H1 (cell line): ENCODE data around the gene DNAJC6. TPM values are rescaled to one million over a fixed set of nuclear protein-coding genes. Genes with fewer than 3 reads are reported as not detected.
A peak's percentile ranks its signal among the peaks of the same experiment; 100 is the strongest.

ENCODE experiments used
- CTCF ChIA-PET: fragments of 300-600 bp; sonication (Branson Sonifier 250); formaldehyde crosslinking; loops from one replicate; lab custom pipeline; 2021; ENCODE audit not compliant: partially characterized antibody; lab: Charles Lee
- POLR2A ChIA-PET: fragments of 300-600 bp; sonication (Branson Sonifier 250); formaldehyde crosslinking; loops from one replicate; lab custom pipeline; 2021; ENCODE audit warnings: inconsistent platforms; ENCODE audit not compliant: partially characterized antibody; lab: Charles Lee
- DNase-seq, 2 experiments: peaks; one replicate each; pipeline versions ENCODE4 v3.0.0 to v3.0.0-alpha.2; 2010 to 2022; ENCODE audit warnings: low spot score in 2 of 2, low read depth in 1 of 2, mixed read lengths in 1 of 2
- FAIRE-seq: peaks from 2 replicates; lab custom pipeline; 2011; peaks lifted over from hg19 to GRCh38; lab: Jason Lieb, UNC
- H2AFZ ChIP-seq: 2 replicates; pipeline ENCODE4 v1.8.1; 2012; ENCODE audit warnings: low read length, inconsistent platforms
- H2AK5ac ChIP-seq: 2 replicates; pipeline ENCODE4 v1.6.1; 2013; ENCODE audit warnings: low read depth, low read length
- H2BK120ac ChIP-seq: replicated peaks from 2 replicates; pipeline ENCODE3; 2013; ENCODE audit warnings: low read depth, low read length, inconsistent platforms
- H2BK12ac ChIP-seq: 2 replicates; pipeline ENCODE4 v1.6.1; 2013; ENCODE audit warnings: low read depth, low read length
- H2BK15ac ChIP-seq: 2 replicates; pipeline ENCODE4 v1.6.1; 2013; ENCODE audit warnings: low read length
- H2BK20ac ChIP-seq: 2 replicates; pipeline ENCODE4 v1.6.1; 2013; ENCODE audit warnings: low read length
- H2BK5ac ChIP-seq: 2 replicates; pipeline ENCODE4 v1.6.1; 2013; ENCODE audit warnings: low read depth, low read length
- H3K14ac ChIP-seq: 2 replicates; pipeline ENCODE4 v1.6.1; 2013; ENCODE audit warnings: inconsistent platforms; ENCODE audit not compliant: insufficient read length
- H3K18ac ChIP-seq: 2 replicates; pipeline ENCODE4 v1.6.1; 2013; ENCODE audit warnings: low read length; ENCODE audit errors: extremely low read depth
- H3K23ac ChIP-seq: 2 replicates; pipeline ENCODE4 v1.6.1; 2013; ENCODE audit warnings: inconsistent platforms; ENCODE audit not compliant: insufficient read length
- H3K23me2 ChIP-seq: 2 replicates; pipeline ENCODE4 v1.6.1; 2013; ENCODE audit warnings: low read depth, low read length
- H3K27ac ChIP-seq: 2 replicates; pipeline ENCODE4 v1.6.1; 2011; ENCODE audit warnings: low read depth, low read length, inconsistent platforms
- H3K27me3 ChIP-seq, 4 experiments: replicated peaks in 1 of 4; 1 replicate in 1 of 4; 2 replicates in 3 of 4; pipeline versions ENCODE4 v1.6.1 to v1.8.1; 2011 to 2013; ENCODE audit warnings: low read length in 3 of 4, mild to moderate bottlenecking in 3 of 4, inconsistent platforms in 2 of 4, mixed read lengths in 2 of 4, moderate library complexity in 1 of 4; ENCODE audit not compliant: control insufficient read depth in 3 of 4, insufficient read depth in 3 of 4; ENCODE audit errors: extremely low read depth in 1 of 4
- H3K36me3 ChIP-seq, 4 experiments: 2 replicates each; pipeline versions ENCODE4 v1.6.1 to v1.8.1; 2011 to 2013; ENCODE audit warnings: mild to moderate bottlenecking in 4 of 4, low read length in 3 of 4, moderate library complexity in 2 of 4, control low read depth in 1 of 4, inconsistent platforms in 1 of 4; ENCODE audit not compliant: insufficient read depth in 4 of 4, control insufficient read depth in 2 of 4
- H3K4ac ChIP-seq: replicated peaks from 2 replicates; pipeline ENCODE3; 2013; ENCODE audit warnings: low read length, low read depth, mixed read lengths, inconsistent platforms; ENCODE audit not compliant: insufficient read length
- H3K4me1 ChIP-seq, 4 experiments: replicated peaks in 1 of 4; 1 replicate in 1 of 4; 2 replicates in 3 of 4; pipeline versions ENCODE4 v1.6.1 to v1.8.1; 2011 to 2013; ENCODE audit warnings: low read length in 3 of 4, inconsistent platforms in 2 of 4, mixed read lengths in 1 of 4; ENCODE audit not compliant: insufficient read depth in 4 of 4, control insufficient read depth in 3 of 4
- H3K4me2 ChIP-seq, 2 experiments: 2 replicates each; pipeline versions ENCODE4 v1.6.1 to v1.8.1; 2011 to 2013; ENCODE audit warnings: low read depth in 2 of 2, low read length in 2 of 2, control low read depth in 1 of 2, inconsistent platforms in 1 of 2, mild to moderate bottlenecking in 1 of 2; ENCODE audit not compliant: insufficient read depth in 1 of 2
- H3K4me3 ChIP-seq, 4 experiments: fragments of 200-600, 300-600 bp in 1 of 4; sonication (generic), shearing (Covaris generic), sonication (Bioruptor Twin) in 1 of 4; 2 replicates each; pipeline versions ENCODE4 v1.5.1 to v1.8.1; 2011 to 2016; ENCODE audit warnings: low read length in 4 of 4, low read depth in 3 of 4, control low read depth in 2 of 4, inconsistent platforms in 2 of 4, mild to moderate bottlenecking in 2 of 4, mixed read lengths in 1 of 4, moderate library complexity in 1 of 4; ENCODE audit not compliant: insufficient read depth in 2 of 4; ENCODE audit errors: extremely low read depth in 1 of 4
- H3K56ac ChIP-seq: replicated peaks from 2 replicates; pipeline ENCODE3; 2013; ENCODE audit warnings: low read depth, mild to moderate bottlenecking, mixed read lengths, low read length, inconsistent platforms; ENCODE audit not compliant: insufficient read length
- H3K79me1 ChIP-seq: 2 replicates; pipeline ENCODE4 v1.6.1; 2013; ENCODE audit warnings: low read depth, low read length, control low read depth
- H3K79me2 ChIP-seq, 2 experiments: 2 replicates each; pipeline versions ENCODE4 v1.6.1 to v1.8.1; 2012 to 2013; ENCODE audit warnings: low read length in 2 of 2, mild to moderate bottlenecking in 2 of 2, inconsistent platforms in 1 of 2; ENCODE audit not compliant: insufficient read depth in 2 of 2, control insufficient read depth in 1 of 2
- H3K9ac ChIP-seq, 4 experiments: replicated peaks in 1 of 4; 1 replicate in 1 of 4; 2 replicates in 3 of 4; pipeline versions ENCODE4 v1.6.1 to v1.8.1; 2011 to 2013; ENCODE audit warnings: low read depth in 3 of 4, low read length in 3 of 4, control low read depth in 2 of 4, mild to moderate bottlenecking in 2 of 4, moderate library complexity in 2 of 4, inconsistent platforms in 1 of 4; ENCODE audit errors: extremely low read depth in 1 of 4
- H3K9me3 ChIP-seq, 2 experiments: 2 replicates each; pipeline versions ENCODE4 v1.6.1 to v1.8.1; 2012 to 2013; ENCODE audit warnings: mild to moderate bottlenecking in 2 of 2, moderate library complexity in 2 of 2, control low read depth in 1 of 2, inconsistent platforms in 1 of 2, low read depth in 1 of 2, low read length in 1 of 2, mixed read lengths in 1 of 2; ENCODE audit not compliant: insufficient read depth in 2 of 2
- H4K20me1 ChIP-seq, 2 experiments: replicated peaks in 1 of 2; 2 replicates each; pipeline versions ENCODE3 to v1.8.1; 2011 to 2013; ENCODE audit warnings: inconsistent platforms in 2 of 2, low read length in 2 of 2, mild to moderate bottlenecking in 1 of 2; ENCODE audit not compliant: insufficient read depth in 2 of 2, control insufficient read depth in 1 of 2
- H4K5ac ChIP-seq: 2 replicates; pipeline ENCODE4 v1.6.1; 2013; ENCODE audit warnings: low read length, low read depth, mixed read lengths, inconsistent platforms; ENCODE audit not compliant: insufficient read length
- H4K8ac ChIP-seq: 2 replicates; pipeline ENCODE4 v1.8.0; 2013; ENCODE audit warnings: mild to moderate bottlenecking, moderate library complexity, low read length, inconsistent platforms; ENCODE audit not compliant: insufficient read depth; ENCODE audit errors: extremely low read depth
- H4K91ac ChIP-seq: replicated peaks from 2 replicates; pipeline ENCODE3; 2013; ENCODE audit warnings: low read length, mixed read lengths, inconsistent platforms; ENCODE audit not compliant: insufficient read length
- CEBPB ChIP-seq: IDR thresholded peaks from 2 replicates; pipeline ENCODE4 v1.6.1; 2012; ENCODE audit warnings: low read depth, low read length
- CREB1 ChIP-seq: IDR thresholded peaks from 2 replicates; pipeline ENCODE4 v1.6.1; 2012; ENCODE audit warnings: inconsistent platforms
- CTBP2 ChIP-seq: IDR thresholded peaks from 2 replicates; pipeline ENCODE4 v1.7.0; 2011; ENCODE audit warnings: borderline replicate concordance, mild to moderate bottlenecking, moderate library complexity, mixed read lengths, low read length; ENCODE audit not compliant: insufficient read depth, insufficient read length
- PHF8 ChIP-seq: fragments of 200-600 bp; sonication (generic); conservative IDR thresholded peaks from 2 replicates; pipeline ENCODE4 v1.7.1; 2012; ENCODE audit warnings: low read depth, mild to moderate bottlenecking, inconsistent platforms, low read length, moderate library complexity
- YY1 ChIP-seq: IDR thresholded peaks from 2 replicates; pipeline ENCODE4 v1.6.1; 2011; ENCODE audit warnings: low read depth, mild to moderate bottlenecking, low read length
- WGBS, 2 experiments: shearing (Covaris generic) in 1 of 2; methylation state at CpG; one replicate each; pipeline versions ENCODE4 v1.1.6 to v1.1.7; 2013 to 2015; ENCODE audit warnings: low lambda C conversion rate in 2 of 2, mixed read lengths in 2 of 2, inconsistent platforms in 1 of 2, low coverage in 1 of 2, missing lambda C conversion rate in 1 of 2; ENCODE audit not compliant: insufficient replicate concordance in 2 of 2, insufficient coverage in 1 of 2, insufficient read length in 1 of 2; ENCODE audit errors: extremely low coverage in 1 of 2, missing lambda C conversion rate in 1 of 2; 5-methylcytosine and 5-hydroxymethylcytosine counted together
- polyA plus RNA-seq, 7 experiments: library from polyadenylated mRNA; depleted of rRNA in 3 of 7; stranded (reverse) in 5 of 7; unstranded in 2 of 7; fragments of >200 nt in 5 of 7; fragments of 200-250 nt in 2 of 7; gene quantifications; 1 replicate in 5 of 7; 2 replicates in 1 of 7; 4 replicates in 1 of 7; pipeline versions ENCODE4 v1.2.1 to v1.2.3, GENCODE V29; 2011 to 2013; ENCODE audit warnings: missing spikeins in 2 of 7, mixed read lengths in 2 of 7
- total RNA-seq: library from RNA; stranded (reverse); fragmentation: NEBNext Ultra II Directional; extraction: Animal tissue kit (Norgen Biotek cat#: 25700); gene quantifications from 2 replicates; pipeline ENCODE4 v1.2.1, GENCODE V29; 2021

DNAJC6 gene
- total and polyA plus RNA-seq, 2 of the 8 experiments (the other 6 are each of a cell fraction or from before 2014, with no cell fraction given) = 1.6 to 3.0 TPM

DNA sequence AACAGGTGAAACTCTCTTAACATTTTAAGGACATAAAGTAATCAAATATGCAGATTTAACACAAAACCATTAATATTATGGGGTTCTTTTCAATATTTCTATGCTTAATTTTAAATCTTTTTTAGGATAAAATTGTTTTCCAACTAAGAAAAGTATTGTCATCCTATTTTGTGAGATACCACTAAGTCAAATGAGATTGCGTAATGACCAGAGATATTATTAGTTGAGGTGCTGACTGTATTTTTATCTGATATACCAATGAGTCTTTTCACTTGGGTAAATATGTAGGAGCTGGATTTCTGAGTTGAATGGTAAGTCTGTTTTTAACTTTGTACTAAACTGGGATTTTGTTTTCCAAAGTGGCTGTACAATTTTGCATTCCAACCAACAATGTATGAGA is 136.5 kb downstream of the DNAJC6 start:
- H4K20me1 ChIP-seq = no peaks in the 10 kb centered on the region
- H2BK15ac ChIP-seq = no peak overlapping the region
- no peaks in the 10 kb centered on the region for H3K23me2 ChIP-seq
- no peak overlapping the region for H3K4ac ChIP-seq
- 97% methylated on average over 1 of the region's 1 CpG; no CpG with 5 or more reads in 1 of the 2 experiments for WGBS, 2 experiments
- H2BK20ac ChIP-seq = no peak overlapping the region
- no peak overlapping the region for H3K9ac ChIP-seq
- peaks cover 0 to 9% of the 10 kb centered on the region in 2 experiments; a peak in 1 of 4 replicates for H3K9me3 ChIP-seq
- no peaks in the 10 kb centered on the region for H3K79me2 ChIP-seq
- H2AK5ac ChIP-seq = no peak overlapping the region
- H3K79me1 ChIP-seq = no peaks in the 10 kb centered on the region
- no peak overlapping the region for H3K4me2 ChIP-seq
- no peak overlapping the region for H3K18ac ChIP-seq
- CTCF ChIA-PET = interaction anchor here (1.8 kb wide), 1 partner anchor 14 kb away, joined by 5 read pairs; no protein-coding TSS in a partner anchor
- no peak overlapping the region for H3K23ac ChIP-seq
- no peaks in the 10 kb centered on the region; a peak in 1 of 7 replicates for H3K27me3 ChIP-seq
- no peak overlapping the region for H4K91ac ChIP-seq
- H2BK12ac ChIP-seq = no peak overlapping the region
- no peak overlapping the region for H3K14ac ChIP-seq
- no peak overlapping the region for H4K8ac ChIP-seq
- no peak overlapping the region for H4K5ac ChIP-seq
- no peak overlapping the region for H3K4me3 ChIP-seq
- DNase-seq (no peak), FAIRE-seq (no peak)
- no peak overlapping the region for H2BK5ac ChIP-seq
- no peak for TF ChIP-seq PHF8
- no peak for TF ChIP-seq CTBP2
- peak; percentile 77; the same call in 1 of the 2 replicates for TF ChIP-seq CEBPB
- TF ChIP-seq YY1 = no peak
- TF ChIP-seq CREB1 = no peak
- H3K27ac ChIP-seq = no peak overlapping the region
- no peaks in the 10 kb centered on the region; a peak in 1 of 8 replicates for H3K36me3 ChIP-seq
- no peak overlapping the region for H3K56ac ChIP-seq
- no peak overlapping the region for H2AFZ ChIP-seq
- POLR2A ChIA-PET = interaction anchor here (1.2 kb wide), 1 partner anchor 9 kb away, joined by 3 read pairs; no protein-coding TSS in a partner anchor
- peaks cover 0 to 13% (median 7%) of the 10 kb centered on the region in 4 experiments; a peak in 6 of 7 replicates for H3K4me1 ChIP-seq
- no peak overlapping the region for H2BK120ac ChIP-seq
